Stimulated activated CD8-positive, alpha-beta memory T cell treated with anti-CD3 and anti-CD28 coated beads, Interleukin-4, amount 100 ng/mL, for 48 hours (primary cell): Measurements from ENCODE around the gene KNCN.

ENCODE experiments used
- DNase-seq: peaks from one replicate; pipeline ENCODE4 v3.0.0-alpha.2; 2020

Gene KNCN

DNA sequence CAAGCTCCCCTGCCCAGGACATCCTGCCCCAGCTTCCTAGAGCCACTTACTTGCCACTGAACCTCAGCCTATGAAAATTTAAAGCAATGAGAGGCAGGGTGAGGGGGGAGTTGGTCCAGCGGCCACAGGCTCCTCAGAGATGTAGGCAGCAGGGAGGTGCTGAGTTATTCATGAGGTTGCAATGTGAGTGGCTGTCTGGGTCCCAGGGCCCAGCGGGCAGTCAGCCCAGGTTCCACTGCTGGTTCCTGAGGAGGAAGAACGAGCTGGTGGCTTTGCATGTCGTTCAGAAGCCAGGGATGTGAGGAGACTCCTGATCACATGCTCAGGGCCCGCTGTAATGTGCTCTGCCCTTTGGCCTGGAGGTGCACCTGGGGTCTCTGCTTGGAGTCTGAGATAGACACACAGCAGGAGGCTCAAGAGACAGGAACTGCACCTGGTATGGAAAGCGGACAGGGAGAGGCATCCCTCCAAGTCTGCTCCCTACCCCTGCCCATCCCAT lies at the start of gene KNCN:
Gene KNCN, minus strand, starts transcription at position 51 of the 499 bp plus-strand sequence. CDS start 432 bp downstream, outside the sequence.
- DNase-seq: no peak

DNA sequence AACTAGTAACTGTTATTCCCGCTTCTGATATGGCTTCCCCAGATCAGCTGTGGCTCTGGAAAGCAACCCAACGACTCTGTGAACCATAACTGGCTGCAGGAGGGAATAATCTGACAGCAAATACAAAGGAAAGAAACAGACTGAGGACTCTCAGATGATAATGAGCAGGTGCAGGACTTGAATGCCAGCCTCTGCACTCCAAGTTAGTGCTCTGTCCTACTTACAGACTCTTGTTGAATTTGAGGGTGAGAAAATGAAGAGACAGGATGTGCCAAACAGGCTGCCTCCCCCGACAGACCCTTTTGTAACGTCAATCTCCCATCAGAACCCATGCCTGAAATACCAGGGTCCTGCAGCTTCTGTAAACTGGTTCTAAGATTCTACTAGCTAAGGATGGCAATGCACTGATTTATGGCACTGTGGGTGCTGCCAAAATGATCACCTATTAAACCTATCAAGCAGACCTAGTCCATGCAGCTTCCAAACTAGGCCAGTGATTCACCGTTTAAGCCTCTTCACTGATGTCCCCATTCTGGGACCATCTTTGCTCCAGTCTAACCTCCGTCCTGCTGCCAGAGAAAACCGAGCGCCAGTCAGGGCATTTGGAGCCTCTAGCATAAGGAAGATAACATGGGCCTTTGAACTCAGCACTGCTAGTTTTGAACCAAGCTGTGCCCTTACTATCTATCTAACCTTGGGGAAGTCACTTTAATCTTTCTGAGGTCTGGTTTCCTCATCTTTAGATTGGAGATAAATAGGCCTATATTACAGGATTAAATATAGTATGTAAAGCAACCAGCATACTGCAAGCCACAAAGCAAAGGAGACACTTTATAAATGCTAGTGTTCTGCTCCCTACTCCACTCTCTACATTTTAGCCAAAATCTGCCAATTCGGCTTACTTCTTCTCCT lies 47.9 kb upstream of the KNCN start:
- DNase-seq: no peak

DNA sequence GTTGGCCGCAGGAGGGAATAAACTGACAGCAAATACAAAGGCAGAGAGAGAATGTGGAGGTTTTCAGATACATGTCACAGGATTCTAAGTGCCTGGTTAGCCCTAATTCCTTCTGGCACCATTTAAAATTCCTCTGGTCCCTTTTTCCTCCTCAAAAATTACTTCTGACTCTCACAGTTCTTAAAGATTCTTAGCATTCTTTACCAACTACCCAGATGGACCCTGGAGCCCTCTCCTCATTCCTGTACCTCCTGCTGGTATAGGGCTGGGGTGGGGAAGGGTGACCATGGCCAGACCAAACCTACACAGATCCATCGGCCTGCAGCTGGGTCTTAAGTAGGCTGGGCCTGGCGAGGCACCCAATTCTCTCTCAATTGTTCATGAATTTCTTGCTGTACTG lies 45.4 kb upstream of the KNCN start:
- DNase-seq: no peak

DNA sequence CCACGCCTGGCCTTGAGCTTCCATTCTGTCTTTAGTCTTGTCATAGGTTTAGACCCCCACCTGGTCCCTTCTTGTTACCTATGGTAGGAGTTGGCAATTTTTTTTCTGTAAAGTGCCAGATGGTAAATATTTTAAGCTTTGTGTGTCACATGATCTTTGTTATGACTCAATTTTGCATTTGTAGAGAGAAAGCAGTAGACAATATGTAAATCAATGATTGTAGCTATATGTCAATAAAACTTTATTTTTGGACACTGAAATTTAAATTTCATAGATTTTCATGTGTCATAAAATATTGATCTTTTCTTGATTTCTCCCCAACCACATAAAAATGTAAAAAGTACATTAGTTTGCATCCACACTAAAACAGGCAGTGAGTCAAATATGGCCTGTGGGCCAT lies 44.6 kb upstream of the KNCN start:
- DNase-seq: no peak

DNA sequence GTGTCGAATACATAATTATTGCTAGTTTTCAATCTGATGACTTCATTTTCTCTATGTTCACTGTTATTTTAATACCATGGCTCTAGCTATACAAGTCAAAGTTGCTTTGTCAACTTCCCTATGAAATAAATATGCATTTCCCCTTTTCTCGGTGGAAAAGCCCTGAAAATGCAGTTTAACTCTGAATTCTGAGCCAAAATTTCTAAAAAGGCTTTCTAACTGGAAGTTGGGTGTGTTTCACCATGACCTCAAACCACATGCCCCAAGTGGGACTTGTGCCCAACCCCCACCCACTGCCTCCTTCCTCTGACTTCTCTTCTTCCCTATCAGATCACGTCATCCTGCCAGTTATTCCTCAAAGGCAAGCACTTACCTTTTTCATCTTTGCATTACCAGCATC lies 43.7 kb upstream of the KNCN start:
- DNase-seq: no peak

DNA sequence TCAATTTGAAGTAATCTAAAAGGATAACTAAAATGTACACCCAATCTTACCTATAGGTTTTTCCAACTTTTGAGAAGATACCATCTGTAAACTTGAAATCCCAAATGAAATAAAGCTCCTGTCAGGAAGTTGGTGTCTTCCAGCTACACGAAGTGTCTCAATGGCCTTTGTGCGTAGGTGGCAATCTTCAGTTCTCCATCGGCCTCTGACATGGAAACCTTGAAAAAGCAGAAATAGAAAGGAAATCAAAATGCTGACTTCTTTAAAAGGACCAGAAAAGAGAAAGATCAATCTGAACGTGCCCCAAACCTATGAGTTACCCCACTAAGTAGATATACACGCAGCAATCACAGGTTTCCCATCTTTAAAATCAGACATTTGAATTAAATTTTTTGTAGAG lies 42.6 kb upstream of the KNCN start:
- DNase-seq: no peak

DNA sequence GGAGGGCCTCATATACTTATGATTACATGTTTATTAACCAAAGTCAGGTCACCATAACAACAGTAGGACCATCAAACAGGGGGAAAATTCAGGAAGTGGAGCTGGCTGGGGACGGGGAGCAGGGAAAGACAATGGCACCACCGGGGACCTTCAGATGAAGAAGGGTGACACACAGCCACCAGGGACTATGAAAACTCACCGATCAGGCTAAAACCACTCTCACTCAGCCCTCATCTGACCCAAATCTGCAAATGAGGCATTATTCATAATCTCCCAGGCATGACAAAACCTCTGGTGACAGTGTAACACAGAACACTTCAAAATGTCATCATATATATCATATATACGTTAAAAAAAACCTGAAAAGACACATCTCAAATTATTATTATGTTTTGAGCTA lies 41.4 kb upstream of the KNCN start:
- no peak for DNase-seq

DNA sequence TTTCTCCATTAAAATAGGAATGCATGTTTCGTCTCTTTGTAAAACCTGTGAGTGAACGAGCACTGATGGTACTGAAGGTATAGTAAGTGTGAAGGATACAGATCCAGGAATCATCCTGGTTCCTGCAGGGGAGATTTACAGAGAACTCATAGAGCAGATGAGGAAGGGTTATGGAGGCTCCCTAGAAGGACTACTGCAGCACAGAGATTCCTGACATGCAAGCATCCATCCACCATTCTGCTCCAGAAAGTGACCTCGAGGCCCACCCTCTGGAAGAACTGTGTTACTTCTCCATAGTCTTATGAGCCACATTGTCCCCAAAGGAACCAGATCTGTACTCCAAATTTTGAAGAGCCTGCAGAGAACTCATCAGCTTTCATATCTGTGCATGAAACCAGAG lies 38.1 kb upstream of the KNCN start:
- no peak for DNase-seq

DNA sequence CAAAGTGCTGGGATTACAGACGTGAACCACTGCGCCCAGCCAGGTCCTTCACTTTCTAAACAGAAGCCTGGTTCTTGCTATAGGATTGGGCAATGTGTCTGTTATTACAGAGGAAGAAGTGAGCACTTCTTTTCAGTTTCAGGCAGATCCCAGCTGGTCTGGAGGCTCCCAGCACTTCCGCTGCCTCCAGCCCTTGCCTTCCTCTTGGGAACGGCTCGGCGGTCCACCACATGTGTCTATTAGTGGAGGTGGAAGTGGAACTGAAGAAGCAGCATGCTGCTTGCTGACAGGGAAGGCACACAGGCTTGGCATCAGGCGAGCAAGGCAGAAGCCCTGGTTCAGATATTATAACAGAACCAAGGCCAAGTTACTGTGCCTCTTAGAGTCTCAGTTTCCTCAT lies 35.6 kb upstream of the KNCN start:
- DNase-seq: no peak

DNA sequence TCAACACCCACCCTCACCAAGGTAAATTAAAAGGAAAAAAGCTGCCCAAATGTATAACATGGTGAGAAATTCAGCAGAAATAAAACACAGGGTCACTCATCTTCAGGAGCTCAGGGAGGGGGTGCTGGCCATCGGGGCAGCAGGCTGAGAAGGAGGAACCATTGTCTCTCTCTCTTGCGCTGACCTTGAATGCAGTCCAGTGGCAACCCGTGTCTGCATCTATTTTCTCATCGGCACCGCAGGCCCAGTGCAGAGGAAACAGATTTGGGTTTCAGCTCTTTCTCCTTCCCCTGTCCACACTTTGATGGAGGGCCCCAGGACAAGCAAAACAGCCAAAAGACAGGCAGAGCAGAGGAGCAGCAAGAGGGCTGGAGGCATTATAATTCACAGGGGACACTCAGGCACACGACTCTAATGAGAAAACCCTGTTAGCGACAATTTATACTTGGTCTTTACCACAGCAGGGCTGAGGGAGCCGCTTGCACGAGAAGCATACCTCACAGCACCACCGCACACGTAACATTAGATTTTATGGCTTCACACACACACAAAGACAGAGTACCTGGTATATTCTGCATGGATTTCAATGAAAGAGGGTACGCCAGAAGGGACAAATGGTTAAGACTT lies 34.0 kb upstream of the KNCN start:
- DNase-seq: no peak

DNA sequence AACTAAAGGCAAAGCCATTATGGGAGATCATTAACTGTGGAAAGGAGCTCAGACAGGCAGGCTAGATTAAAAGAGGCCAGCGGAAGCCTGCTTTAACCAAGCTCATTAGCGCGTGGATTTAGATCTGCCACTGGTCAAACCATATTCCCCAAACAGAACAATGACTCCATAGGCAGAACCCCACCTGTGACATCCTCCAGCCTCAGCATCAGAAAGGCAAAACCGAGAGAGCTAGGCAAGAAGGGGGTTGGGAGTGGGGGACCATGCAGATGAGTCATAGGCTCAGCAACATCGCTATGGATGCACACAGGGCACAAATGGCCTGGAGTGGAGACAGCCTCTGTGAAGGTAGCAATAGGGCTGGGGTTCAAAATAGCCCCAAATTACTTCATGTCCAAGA lies 32.0 kb upstream of the KNCN start:
- no peak for DNase-seq

DNA sequence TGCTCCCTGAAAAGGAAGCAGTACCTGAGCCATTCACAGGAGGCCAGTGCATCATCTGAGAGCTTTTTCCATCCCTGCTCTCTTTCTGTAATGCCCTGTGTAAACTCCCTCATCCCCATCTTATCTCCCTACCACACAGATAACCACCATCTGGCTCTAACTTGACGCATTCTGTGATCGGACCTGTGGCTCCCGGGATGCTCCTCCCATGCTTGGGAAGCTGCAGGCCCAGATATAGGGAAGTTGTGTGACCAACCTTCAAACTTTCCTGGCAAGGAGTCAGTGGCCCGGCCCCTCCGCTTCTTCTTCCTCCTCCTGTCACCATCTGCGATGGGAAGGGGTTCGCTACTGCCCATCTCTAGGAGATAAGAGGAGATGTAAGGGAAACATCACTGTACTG lies 31.5 kb upstream of the KNCN start:
- no peak for DNase-seq

DNA sequence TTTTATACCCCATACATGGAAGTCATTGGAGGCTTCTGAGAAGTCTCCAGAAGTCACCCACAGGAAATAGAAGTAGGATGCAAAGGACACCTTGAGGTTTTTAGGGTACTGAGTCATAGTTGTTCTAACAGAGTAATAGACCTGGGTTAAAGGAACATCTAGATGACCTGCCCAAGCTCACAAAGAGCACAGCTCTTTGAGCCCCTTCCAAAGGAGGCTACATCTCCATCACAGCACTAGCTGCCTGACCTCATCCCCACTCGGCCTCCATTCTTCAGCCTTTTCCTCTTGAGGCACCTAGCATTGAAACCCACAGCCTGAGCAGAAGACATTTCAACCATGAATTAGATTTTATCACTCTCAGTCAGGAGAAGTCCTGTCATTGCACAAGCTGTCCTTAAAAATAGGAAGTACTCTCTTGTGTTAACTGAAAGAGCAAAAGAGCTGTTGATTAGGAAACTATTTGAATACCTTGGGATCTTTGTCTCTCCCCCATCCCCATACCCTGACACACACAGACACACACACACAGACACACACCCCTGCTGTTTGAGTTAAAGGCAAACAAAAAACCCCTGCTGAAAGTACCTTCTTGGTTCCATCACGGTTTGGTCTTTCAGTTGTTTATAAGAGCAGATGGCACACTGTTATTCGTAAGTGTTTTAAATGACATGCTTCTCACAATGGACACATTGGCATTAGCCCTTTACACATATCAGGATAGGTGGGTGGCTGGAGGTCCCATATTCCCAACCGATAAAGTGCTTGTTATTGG lies 30.4 kb upstream of the KNCN start:
- peak; percentile 33 for DNase-seq

DNA sequence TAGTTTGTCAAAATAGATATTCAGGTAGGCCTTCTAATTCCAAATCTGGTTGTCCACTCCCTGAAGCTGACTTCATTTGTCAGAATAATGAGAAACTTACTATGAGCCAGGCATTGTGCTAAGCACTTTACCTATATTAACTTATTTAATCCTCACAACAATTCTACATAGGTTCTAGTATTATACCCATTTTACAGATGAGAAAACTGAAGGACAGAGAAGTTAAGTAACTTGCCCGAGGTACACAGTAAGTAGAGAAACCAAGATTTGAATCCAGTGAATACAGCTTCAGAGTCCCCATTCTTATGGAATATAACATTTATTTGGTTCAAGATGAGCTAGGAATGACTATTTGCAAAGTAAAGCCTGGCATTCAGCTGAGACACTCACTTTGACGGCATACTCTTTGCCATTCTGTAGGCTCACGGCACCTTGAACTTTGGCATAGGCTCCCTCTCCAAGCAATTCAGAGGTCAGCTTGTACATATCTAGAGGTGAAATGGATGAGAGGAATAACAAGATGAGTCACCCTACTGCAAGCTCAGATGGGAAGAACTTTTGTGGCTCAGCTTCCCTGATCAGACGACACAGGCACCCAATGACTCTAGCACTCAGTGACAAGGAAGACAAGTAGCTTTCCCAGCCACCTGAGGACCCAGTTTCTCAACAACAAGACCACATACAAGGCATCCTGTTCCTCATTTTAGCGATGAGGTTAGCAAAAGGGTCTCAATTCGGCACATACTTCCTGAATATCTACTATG lies 28.9 kb upstream of the KNCN start:
- DNase-seq: no peak

DNA sequence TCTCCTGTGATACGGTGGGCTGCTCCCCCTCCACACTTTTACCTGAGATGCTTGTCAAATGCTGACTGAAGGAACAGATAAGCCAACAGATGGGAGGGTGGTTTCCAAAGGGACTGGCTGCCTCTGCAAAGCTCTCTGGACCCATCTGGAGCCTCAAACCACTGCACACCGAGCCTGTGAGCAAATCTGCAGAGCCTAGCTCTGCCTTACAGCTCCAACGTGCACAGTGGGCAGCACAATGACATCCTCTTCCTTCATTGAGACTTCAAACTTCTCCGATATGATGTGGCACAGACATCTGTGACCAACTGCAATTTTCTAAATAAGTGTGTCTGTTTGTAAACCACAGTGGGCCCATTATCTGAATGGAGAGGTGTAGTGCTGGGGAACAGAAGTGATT lies 26.2 kb upstream of the KNCN start:
- no peak for DNase-seq

DNA sequence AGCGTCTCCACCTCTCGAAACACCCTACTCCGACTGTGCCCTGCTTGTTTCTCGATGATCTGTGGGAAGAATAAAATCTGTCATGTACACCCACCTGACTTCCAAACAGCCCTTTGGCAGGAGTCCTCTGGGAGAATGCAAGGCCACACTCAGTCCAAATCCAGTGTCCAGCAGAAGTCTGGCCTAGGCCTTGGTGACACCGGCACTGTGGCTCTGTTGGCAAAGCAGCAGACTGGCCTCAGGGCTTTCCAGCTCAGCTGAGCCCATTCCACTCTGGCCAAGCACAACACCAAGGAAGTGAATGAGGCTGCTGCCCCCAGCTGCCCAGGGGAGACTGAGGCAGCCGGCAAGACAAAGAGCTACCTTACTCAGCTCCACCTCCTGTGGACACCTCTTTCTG lies 25.1 kb upstream of the KNCN start:
- no peak for DNase-seq

DNA sequence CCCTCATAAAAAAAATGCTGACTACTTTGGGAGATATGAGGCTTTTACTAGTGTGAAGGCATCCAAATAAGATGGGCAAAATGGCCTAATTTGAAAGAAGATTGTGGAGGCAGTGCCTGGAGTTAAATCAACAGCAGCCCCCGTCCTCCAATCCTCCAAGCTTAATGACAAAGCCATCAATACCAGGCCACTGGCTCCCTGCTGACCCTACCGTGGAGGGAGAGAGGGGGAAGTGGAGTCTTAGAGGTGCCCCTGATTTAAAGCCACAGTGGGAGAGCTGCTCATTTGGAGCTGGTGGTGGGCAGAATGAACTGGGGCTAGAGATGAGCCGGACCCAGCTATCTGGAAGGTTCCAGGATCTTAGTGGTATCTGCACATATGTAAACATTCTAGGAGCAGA lies 24.3 kb upstream of the KNCN start:
- DNase-seq: no peak

DNA sequence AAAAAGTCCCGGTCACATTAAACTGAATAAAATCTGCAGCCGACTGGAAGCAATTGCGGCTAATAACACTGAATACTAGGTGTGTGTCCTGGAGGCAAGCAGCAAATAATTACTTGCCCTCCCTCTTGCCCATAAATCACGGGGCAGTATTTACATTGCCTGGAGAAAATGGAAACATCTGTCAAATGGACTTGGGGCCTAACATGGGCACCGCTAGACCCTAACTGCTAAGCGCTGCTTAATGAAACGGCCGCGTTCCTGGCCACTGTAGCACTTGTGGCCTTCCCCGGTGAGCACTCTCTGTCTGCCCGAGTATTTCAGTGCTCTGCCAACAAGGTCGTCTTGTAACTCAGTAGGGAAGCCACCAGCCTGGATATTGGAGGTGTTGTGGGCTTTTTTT lies 23.9 kb upstream of the KNCN start:
- DNase-seq: no peak

DNA sequence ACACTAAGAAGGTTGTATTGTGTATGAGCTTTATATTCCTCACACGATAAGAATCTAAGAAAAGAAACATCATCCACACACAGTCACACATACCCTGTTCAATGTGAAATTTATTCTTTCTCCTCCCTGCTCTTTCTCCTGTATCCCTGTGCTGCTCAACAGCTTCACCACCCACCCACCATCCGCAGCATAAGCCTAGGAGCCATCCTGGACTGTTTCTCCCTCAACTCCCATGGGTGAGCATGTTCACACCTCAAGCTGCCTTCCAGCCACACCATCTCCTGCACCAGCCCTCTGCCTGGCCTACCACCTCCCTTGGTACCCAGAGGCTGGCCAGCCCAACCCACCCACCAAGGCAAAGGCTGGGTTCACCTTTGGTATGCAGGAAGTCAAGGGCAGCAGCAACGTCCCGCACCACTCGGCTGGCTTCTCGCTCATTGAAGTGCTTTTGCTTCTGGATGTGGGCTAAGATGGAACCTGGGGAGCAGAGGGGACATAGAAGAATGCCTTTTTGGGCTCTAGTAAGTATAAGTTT lies 20.3 kb upstream of the KNCN start:
- no peak for DNase-seq

DNA sequence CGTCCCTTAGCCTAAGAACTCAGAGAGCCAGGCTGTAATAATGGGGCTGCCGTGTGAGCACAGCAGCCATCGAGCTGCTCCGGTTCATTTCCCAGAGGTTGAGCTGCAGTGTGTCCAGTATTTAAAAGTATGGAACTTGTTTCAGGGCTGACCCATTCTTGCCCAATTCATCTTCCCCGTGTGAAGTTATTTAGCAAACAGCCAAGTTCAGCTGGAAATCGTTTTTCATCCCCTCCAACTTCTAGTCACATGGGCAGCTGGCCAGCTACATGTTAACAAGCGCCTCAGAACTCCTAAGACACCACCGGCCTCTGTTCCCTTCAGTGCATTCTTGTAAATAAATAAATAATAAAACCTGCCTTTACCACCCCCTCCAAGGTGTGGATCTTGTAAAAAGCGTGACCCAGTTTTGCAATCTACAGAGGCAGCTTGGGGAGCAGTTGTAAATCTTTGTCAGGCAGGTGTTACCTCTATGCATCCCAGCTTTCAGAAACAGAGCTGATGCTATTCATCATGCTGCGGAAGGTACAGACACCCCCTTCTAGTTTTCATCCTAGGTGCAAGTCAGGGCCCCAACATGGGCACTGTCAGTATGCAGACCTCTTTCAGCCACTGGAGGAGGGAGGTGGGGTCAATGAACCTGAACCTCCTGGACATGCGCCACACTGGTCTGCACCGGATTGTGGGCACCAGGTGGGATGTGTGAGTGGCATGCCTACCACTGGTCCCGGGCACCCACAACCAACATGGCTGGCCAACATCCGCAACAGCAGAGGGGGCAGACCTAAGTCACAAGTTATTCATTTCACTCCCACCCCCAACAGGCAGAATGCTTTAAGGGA lies 18.7 kb upstream of the KNCN start:
- DNase-seq: no peak

DNA sequence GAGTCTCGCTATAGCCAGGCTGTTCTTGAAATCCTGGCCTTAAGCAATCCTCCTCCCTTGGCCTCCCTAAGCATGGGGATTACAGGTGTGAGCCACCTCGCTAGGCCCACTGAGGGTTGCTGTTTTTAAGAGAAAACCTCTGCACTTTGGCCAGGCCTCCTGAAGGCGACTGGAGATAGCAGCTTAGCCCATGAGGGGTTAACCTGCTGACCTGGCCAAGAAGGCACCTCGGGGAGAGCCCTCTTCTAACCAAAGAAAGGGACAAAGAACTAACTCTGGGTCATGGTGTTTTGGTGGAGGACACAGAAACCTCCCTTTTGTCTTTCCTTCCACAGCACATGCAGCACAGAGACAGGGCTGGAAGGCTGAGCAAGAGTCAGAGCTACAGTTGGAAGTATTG lies 17.7 kb upstream of the KNCN start:
- no peak for DNase-seq

DNA sequence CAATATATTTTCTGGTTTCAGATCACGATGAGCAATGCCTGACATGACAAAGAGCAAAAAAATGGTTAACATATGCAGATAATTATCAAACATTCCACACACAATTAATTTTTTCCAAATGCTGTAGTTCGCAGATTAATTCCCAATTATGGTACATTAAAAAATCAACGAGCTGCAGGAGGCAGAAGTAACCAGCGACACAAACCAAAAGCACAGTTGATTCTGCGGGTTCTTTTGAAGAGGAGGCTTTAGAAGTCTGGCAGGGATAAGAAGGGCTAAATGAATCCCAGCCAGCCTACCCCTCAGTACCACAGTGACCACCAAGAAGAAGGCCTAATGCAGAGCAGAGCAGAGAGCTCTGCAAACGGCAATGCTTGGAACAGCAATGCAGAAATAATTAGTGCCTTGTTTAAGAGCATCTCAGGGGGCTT lies 17.0 kb upstream of the KNCN start:
- DNase-seq: no peak
